Heart left ventricle (tissue), 13 donors: Measurements from ENCODE around the gene NLRP8.

Source experiments
- POLR2A ChIP-seq, 2 donors: fragments of 450-650 bp; IDR thresholded peaks; one replicate each; pipeline ENCODE4 v1.6.1; 2017; ENCODE audit warnings: antibody characterized with exemption in 2 of 2, mild to moderate bottlenecking in 2 of 2, moderate library complexity in 2 of 2
- TF ChIP-seq, protein P1 (sequence below), 12 donors: fragments of 200-600 bp; sonication (generic) in 4 of 12; IDR thresholded peaks; one replicate each; pipeline versions ENCODE4 v1.5.0 to v1.8.0; 2018 to 2022; ENCODE audit warnings: antibody characterized with exemption in 12 of 12, mild to moderate bottlenecking in 5 of 12
- donor health status: ischemic (EF 13 %, LVEDD 7.1; RV severe dilation, severe dysfunction).
- donor health status: DM: no; HTN: yes; CAD: no.
- donor health status: DM: no; HTN: no; CAD: no.
- donor health status: ischemic (EF 25% LVEDD 6.9; RV normal size, moderate dysfunction).
- donor health status: ischemic (EF 25% LVEDD 5.7; RV mildly dilated, moderate dysfunction).
- donor health status: ischemic (EF 35%, LVEDD 5.7; RV mildly dilated, moderate dysfunction).
- donor health status: nonischemic (EF 11% LVEDD 7.7; RV severe dilation, severe dysfunction).
- donor health status: DM: yes; HTN: yes; CAD: no.
- donor health status: PGD.
- donor health status: ischemic (EF 29% LVEDD 5.4; RV normal size, mild dysfunction).
- donor health status: nonischemic (EF 23%, LVEDD 6.1; RV moderate dilation, normal function).

DNA sequence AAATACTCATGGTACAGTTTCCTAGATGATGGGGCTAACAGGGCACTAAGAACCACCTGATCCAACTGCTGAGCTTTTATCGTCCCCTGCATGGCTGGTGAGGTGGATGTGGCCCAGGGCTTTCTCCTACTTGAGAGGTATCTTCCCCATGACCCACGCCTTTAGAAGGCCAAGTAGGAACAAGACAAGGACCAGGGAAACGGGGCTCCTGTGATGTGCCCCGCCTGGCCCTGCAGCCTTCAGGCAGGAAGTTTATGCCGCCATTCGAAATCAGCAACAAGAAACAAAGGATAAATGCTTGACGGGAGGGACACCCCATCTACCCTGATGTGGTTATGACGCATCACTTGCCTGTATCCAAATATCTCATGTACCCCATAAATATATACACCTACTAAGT, 19.6 kb upstream of the NLRP8 start:
- TF ChIP-seq, protein P1, sequence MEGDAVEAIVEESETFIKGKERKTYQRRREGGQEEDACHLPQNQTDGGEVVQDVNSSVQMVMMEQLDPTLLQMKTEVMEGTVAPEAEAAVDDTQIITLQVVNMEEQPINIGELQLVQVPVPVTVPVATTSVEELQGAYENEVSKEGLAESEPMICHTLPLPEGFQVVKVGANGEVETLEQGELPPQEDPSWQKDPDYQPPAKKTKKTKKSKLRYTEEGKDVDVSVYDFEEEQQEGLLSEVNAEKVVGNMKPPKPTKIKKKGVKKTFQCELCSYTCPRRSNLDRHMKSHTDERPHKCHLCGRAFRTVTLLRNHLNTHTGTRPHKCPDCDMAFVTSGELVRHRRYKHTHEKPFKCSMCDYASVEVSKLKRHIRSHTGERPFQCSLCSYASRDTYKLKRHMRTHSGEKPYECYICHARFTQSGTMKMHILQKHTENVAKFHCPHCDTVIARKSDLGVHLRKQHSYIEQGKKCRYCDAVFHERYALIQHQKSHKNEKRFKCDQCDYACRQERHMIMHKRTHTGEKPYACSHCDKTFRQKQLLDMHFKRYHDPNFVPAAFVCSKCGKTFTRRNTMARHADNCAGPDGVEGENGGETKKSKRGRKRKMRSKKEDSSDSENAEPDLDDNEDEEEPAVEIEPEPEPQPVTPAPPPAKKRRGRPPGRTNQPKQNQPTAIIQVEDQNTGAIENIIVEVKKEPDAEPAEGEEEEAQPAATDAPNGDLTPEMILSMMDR (IDR thresholded peaks at IDR 0.05), result no peak
- no peak for TF ChIP-seq POLR2A (IDR thresholded peaks at IDR 0.05)
